HUDEP-2 (cell line): ENCODE measurements around the gene CTIF.
A peak's percentile ranks its signal among the peaks of the same experiment; 100 is the strongest.

ENCODE experiments used
- DNase-seq, 76 experiments: peaks; one replicate each; lab custom pipeline; 2025; ENCODE audit not compliant: unreplicated experiment in 76 of 76; lab: John Stamatoyannopoulos, UW

The CTIF gene

GRCh38 chr18:48792611-48793380 is 254.0 kb downstream of the CTIF start:
- no peak for DNase-seq

GRCh38 chr18:48794251-48794970 is 255.6 kb downstream of the CTIF start:
- DNase-seq, result no peak

- no peak for DNase-seq
Measured at GRCh38 chr18:48795696-48796095, 256.9 kb downstream of the CTIF start.

- no peak for DNase-seq
Measured at GRCh38 chr18:48796491-48797205, 257.8 kb downstream of the CTIF start.

GRCh38 chr18:48797841-48798255 is 259.0 kb downstream of the CTIF start:
- DNase-seq, result peak in 29 of 76 experiments; percentile 2 to 50 (median 27)

GRCh38 chr18:48798334-48799245 is 259.8 kb downstream of the CTIF start:
- DNase-seq, result peak in 73 of 76 experiments; percentile 8 to 96 (median 83)

- no peak for DNase-seq
Measured at GRCh38 chr18:48799724-48800315, 261.0 kb downstream of the CTIF start.

- DNase-seq, result no peak
Measured at GRCh38 chr18:48800466-48800865, 261.6 kb downstream of the CTIF start.

GRCh38 chr18:48800876-48801727 is 262.3 kb downstream of the CTIF start:
- DNase-seq, result no peak

- DNase-seq, result no peak
Measured at GRCh38 chr18:48801728-48802542, 263.1 kb downstream of the CTIF start.

- DNase-seq, result no peak
Measured at GRCh38 chr18:48802543-48803290, 263.9 kb downstream of the CTIF start.

- no peak for DNase-seq
Measured at GRCh38 chr18:48803518-48803917, 264.7 kb downstream of the CTIF start.

- no peak for DNase-seq
Measured at GRCh38 chr18:48803951-48804855, 265.4 kb downstream of the CTIF start.

GRCh38 chr18:48804856-48805610 is 266.2 kb downstream of the CTIF start:
- DNase-seq, result no peak

GRCh38 chr18:48805826-48806535 is 267.1 kb downstream of the CTIF start:
- DNase-seq, result no peak
